BLaER1 (cell line): Measurements from ENCODE around the gene IL17C.

Experiments
- H3K27ac ChIP-seq: shearing (Covaris generic); formaldehyde crosslinking; 2 replicates; pipeline ENCODE4 v1.8.1; 2022
- H3K27me3 ChIP-seq: shearing (Covaris generic); formaldehyde crosslinking; 2 replicates; pipeline ENCODE4 v1.8.1; 2022
- H3K36me3 ChIP-seq: shearing (Covaris generic); formaldehyde crosslinking; 2 replicates; pipeline ENCODE4 v1.8.1; 2022
- H3K4me1 ChIP-seq: shearing (Covaris generic); formaldehyde crosslinking; 2 replicates; pipeline ENCODE4 v1.8.1; 2022
- H3K4me2 ChIP-seq: shearing (Covaris generic); formaldehyde crosslinking; 2 replicates; pipeline ENCODE4 v1.8.1; 2022
- H3K4me3 ChIP-seq: shearing (Covaris generic); formaldehyde crosslinking; 2 replicates; pipeline ENCODE4 v1.8.1; 2022
- H3K9ac ChIP-seq: shearing (Covaris generic); formaldehyde crosslinking; 2 replicates; pipeline ENCODE4 v1.8.1; 2022
- H3K9me3 ChIP-seq: shearing (Covaris generic); formaldehyde crosslinking; 2 replicates; pipeline ENCODE4 v1.8.1; 2022
- H4K20me1 ChIP-seq: shearing (Covaris generic); formaldehyde crosslinking; 2 replicates; pipeline ENCODE4 v1.8.1; 2022
- Cebpa-rat ChIP-seq: shearing (Covaris generic); IDR thresholded peaks from 2 replicates; pipeline ENCODE4 v1.8.1; 2022

IL17C gene

GRCh38 chr16:88624977-88625576, 13.3 kb upstream of the IL17C start:
- TF ChIP-seq Cebpa-rat: no peak
- H3K27ac ChIP-seq: peak overlapping the region; percentile 55
- H3K27me3 ChIP-seq: no peaks in the 10 kb centered on the region
- peak overlapping the region; percentile 47 for H3K4me2 ChIP-seq
- H3K9me3 ChIP-seq: no peaks in the 10 kb centered on the region
- peaks cover 78% of the 10 kb centered on the region for H3K36me3 ChIP-seq
- H3K9ac ChIP-seq: 0 out of 2 replicates have a peak overlapping the region, but pooled peaks have one; percentile 4
- peaks cover 67% of the 10 kb centered on the region for H3K4me1 ChIP-seq
- H4K20me1 ChIP-seq: peaks cover 21% of the 10 kb centered on the region
- H3K4me3 ChIP-seq: no peak overlapping the region

DNA sequence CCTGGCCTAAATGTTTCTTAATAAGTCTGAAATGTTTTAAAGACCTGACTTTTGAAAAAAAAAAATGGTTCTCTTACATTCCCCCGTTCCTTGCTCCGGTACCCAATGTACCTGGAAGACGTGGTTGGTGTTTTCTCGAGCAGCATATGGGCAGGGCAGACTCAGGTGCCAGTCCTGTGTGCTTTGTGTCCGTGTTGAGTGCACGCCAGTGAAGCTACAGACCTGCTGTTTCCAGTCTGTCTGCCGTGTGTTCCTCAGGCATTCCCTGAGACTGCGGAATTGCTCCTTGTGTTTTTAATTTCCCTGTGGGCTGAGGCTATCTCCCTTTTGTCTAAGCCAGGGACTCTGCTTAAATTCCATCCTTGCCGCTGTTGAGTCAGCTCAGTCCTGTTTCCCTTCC, 11.7 kb upstream of the IL17C start:
- H3K27me3 ChIP-seq: no peaks in the 10 kb centered on the region
- peak overlapping the region; percentile 99 for H3K27ac ChIP-seq
- peaks cover 79% of the 10 kb centered on the region for H3K4me1 ChIP-seq
- no peak for TF ChIP-seq Cebpa-rat
- H3K4me2 ChIP-seq: peak overlapping the region; percentile 96
- H3K9ac ChIP-seq: 0 out of 2 replicates have a peak overlapping the region, but pooled peaks have one; percentile 85
- H3K36me3 ChIP-seq: peaks cover 78% of the 10 kb centered on the region
- H4K20me1 ChIP-seq: peaks cover 12% of the 10 kb centered on the region; the same call in 1 of the 2 replicates
- no peak overlapping the region for H3K4me3 ChIP-seq
- H3K9me3 ChIP-seq: no peaks in the 10 kb centered on the region

DNA sequence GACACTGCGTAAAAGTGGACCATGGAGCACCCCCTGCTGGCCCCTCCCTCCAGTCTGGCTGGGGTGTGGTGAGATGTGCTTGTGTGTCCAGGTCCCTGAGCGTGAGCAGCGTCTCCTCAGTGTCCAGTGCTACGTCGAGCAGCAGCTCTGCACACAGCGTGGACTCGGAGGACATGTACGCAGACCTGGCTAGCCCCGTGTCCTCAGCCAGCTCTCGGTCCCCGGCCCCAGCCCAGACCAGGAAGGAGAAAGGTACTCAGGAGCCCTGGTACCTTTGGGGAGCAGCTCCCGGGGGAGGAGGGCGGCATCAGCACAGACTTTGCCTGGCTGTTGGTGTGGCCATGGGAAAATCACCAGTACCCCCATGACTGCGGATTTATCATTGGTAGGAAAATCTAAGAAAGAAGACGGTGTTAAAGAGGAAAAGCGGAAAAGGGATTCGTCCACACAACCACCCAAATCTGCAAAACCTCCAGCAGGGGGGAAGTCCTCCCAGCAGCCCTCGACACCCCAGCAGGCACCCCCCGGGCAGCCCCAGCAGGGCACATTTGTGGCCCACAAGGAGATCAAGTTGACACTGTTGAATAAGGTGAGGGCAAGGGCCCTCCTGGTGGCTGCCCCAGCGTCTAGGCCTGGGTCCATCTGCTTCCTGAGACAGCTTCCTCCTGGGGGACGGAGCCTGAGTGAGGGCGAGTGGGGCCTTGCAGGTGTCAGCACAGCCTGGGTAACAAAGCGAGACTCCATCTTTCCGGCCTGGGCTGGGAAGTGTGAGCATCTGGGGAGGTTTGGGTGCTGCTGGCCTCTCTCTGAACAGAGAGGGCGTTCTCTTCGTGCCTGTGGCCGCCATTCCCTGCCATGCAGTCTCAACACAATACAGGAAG, 10.6 kb upstream of the IL17C start:
- Histone ChIP-seq H3K4me1 (peaks cover 90% of the 10 kb centered on the region), H4K20me1 (peaks cover 18% of the 10 kb centered on the region), H3K27me3 (no peaks in the 10 kb centered on the region), H3K4me2 (peak overlapping the region; percentile 96), H3K36me3 (peaks cover 77% of the 10 kb centered on the region), H3K9ac (peak overlapping the region; percentile 85), H3K4me3 (peak overlapping the region; percentile 52; the same call in 1 of the 2 replicates), H3K27ac (peak overlapping the region; percentile 99), H3K9me3 (no peaks in the 10 kb centered on the region)
- no peak for TF ChIP-seq Cebpa-rat

DNA sequence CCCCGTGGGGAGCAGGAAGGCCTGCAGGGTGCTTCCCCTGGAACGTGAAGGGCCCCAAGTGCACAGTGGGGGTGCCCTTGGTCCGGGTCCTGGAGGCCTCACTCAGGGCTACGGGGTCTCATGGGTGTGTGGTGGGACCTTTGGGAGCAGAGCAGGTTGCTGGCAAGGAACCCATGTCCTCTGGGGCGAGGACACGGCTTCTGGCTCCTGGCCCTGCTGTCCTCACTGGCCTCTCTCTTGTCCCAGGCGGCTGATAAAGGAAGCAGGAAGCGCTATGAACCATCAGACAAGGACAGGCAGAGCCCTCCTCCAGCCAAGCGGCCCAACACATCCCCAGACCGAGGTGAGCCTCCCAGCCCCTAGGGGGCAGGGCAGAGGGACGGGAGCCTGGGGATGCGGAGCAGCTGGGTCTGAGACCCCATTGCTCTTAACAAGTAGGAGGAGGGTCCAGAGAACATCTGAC, 9.8 kb upstream of the IL17C start:
- Histone ChIP-seq H3K9me3 (no peaks in the 10 kb centered on the region), H3K27me3 (no peaks in the 10 kb centered on the region), H3K4me1 (peaks cover 98% of the 10 kb centered on the region), H3K27ac (peak overlapping the region; percentile 99), H3K9ac (peak overlapping the region; percentile 85), H3K4me2 (peak overlapping the region; percentile 96), H3K4me3 (peak overlapping the region; percentile 52; the same call in 1 of the 2 replicates), H4K20me1 (peaks cover 25% of the 10 kb centered on the region), H3K36me3 (peaks cover 69% of the 10 kb centered on the region)
- TF ChIP-seq Cebpa-rat: no peak

GRCh38 chr16:88629835-88630234, 8.5 kb upstream of the IL17C start:
- H4K20me1 ChIP-seq: peaks cover 20% of the 10 kb centered on the region
- no peak overlapping the region for H3K4me3 ChIP-seq
- H3K4me2 ChIP-seq: peak overlapping the region; percentile 96
- no peaks in the 10 kb centered on the region for H3K9me3 ChIP-seq
- peak overlapping the region; percentile 35; the same call in 1 of the 2 replicates for H3K9ac ChIP-seq
- H3K27me3 ChIP-seq: no peaks in the 10 kb centered on the region
- peak overlapping the region; percentile 99 for H3K27ac ChIP-seq
- peaks cover 56% of the 10 kb centered on the region for H3K36me3 ChIP-seq
- H3K4me1 ChIP-seq: peaks cover 100% of the 10 kb centered on the region
- TF ChIP-seq Cebpa-rat: no peak

DNA sequence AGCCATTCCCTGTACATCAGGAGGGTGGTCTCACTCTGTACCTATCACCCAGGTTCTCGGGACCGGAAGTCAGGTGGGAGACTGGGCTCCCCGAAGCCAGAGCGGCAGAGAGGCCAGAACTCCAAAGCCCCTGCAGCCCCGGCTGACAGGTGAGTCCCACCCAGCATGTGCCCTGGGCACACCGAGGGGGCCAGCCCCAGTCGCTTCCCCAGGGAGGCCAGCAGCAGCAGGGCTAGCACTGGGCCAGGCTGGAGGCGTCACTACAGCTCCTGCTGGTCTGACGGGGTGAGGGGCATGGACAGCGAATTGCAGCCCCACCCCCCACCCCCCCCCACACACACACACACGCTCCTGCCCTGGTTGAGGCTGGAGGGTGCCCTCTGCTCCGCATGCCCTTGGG, 7.9 kb upstream of the IL17C start:
- Histone ChIP-seq H3K27ac (peak overlapping the region; percentile 99), H3K9ac (0 out of 2 replicates have a peak overlapping the region, but pooled peaks have one; percentile 43), H3K4me3 (no peak overlapping the region), H4K20me1 (peaks cover 23% of the 10 kb centered on the region), H3K9me3 (no peaks in the 10 kb centered on the region), H3K36me3 (peaks cover 50% of the 10 kb centered on the region), H3K27me3 (peaks cover 6% of the 10 kb centered on the region; the same call in 1 of the 2 replicates), H3K4me1 (peaks cover 100% of the 10 kb centered on the region), H3K4me2 (peak overlapping the region; percentile 96)
- no peak for TF ChIP-seq Cebpa-rat

GRCh38 chr16:88630941-88631340, 7.4 kb upstream of the IL17C start:
- peak overlapping the region; percentile 63 for H3K27ac ChIP-seq
- no peak overlapping the region for H3K4me3 ChIP-seq
- peaks cover 45% of the 10 kb centered on the region for H3K36me3 ChIP-seq
- H3K9me3 ChIP-seq: no peaks in the 10 kb centered on the region
- H3K4me1 ChIP-seq: peaks cover 100% of the 10 kb centered on the region
- peak overlapping the region; percentile 43; the same call in 1 of the 2 replicates for H3K9ac ChIP-seq
- peaks cover 11% of the 10 kb centered on the region for H3K27me3 ChIP-seq
- peaks cover 28% of the 10 kb centered on the region for H4K20me1 ChIP-seq
- no peak for TF ChIP-seq Cebpa-rat
- peak overlapping the region; percentile 96 for H3K4me2 ChIP-seq

DNA sequence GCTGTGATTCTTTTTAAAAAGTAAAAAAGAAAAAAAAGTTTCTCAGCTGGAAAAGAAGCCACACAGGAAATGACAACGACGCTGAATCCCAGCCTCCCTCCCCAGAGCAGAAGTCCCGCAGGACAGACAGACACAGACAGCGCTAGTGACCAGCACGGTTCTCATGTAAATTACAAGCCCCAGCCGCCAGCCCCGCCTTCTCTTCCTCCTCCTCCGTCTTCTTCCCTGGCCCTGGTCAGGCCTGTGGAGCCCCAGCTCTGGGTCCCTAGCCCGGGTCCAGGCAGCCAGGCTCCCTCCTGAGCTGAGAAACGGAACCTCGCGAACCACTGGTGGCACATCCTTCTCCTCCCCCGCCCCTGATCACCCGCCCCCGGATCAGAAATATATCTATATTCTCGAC, 7.0 kb upstream of the IL17C start:
- H3K4me1 ChIP-seq: peaks cover 100% of the 10 kb centered on the region
- peak overlapping the region; percentile 63 for H3K27ac ChIP-seq
- peaks cover 15% of the 10 kb centered on the region for H3K27me3 ChIP-seq
- no peak overlapping the region for H3K4me3 ChIP-seq
- peak overlapping the region; percentile 96 for H3K4me2 ChIP-seq
- H3K9ac ChIP-seq: peak overlapping the region; percentile 43; the same call in 1 of the 2 replicates
- H4K20me1 ChIP-seq: peaks cover 31% of the 10 kb centered on the region
- no peak for TF ChIP-seq Cebpa-rat
- H3K9me3 ChIP-seq: no peaks in the 10 kb centered on the region
- peaks cover 41% of the 10 kb centered on the region for H3K36me3 ChIP-seq

DNA sequence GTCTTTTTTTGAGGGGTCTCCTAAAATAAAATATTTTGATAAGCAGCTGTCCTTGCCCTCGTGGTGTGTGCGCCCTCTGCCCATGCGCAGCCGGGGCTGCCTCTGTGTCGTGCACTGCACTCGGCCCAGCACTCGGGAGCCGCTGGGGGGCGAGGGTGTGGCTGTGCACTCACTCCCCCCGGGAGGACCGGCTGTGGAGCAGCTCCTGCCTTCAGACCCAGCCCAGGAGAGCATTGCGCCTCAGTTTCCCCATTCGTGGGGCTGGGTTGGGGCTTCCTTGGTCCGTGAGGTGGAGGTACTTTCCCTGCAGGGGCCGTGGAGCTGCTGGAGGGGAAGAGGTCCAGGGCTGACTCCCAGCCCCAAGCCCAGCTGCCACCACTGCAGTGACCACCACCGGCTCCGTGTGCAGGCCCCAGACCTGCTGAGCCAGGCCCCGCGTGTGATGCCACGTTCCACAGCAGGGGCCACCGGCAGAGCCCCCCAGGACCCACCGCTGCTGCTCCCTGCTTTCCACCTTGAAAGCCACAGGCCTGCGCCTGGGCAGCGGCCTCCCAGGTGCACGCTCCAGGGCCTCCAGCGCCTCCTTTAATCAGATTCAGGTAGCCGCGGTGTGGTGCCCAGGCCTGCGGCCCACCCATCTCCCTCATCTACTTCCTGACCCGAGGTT, 6.3 kb upstream of the IL17C start:
- H3K4me1 ChIP-seq: peaks cover 100% of the 10 kb centered on the region
- H3K36me3 ChIP-seq: peaks cover 35% of the 10 kb centered on the region
- H3K27me3 ChIP-seq: peaks cover 22% of the 10 kb centered on the region
- H3K4me2 ChIP-seq: peak overlapping the region; percentile 96
- no peak overlapping the region for H3K4me3 ChIP-seq
- peak overlapping the region; percentile 53 for H3K27ac ChIP-seq
- TF ChIP-seq Cebpa-rat: no peak
- peaks cover 33% of the 10 kb centered on the region for H4K20me1 ChIP-seq
- peak overlapping the region; percentile 34 for H3K9ac ChIP-seq
- no peaks in the 10 kb centered on the region for H3K9me3 ChIP-seq
